WI38 (cell line): ENCODE measurements around the gene OSM.

Source experiments
- H3K4me3 ChIP-seq: 2 replicates; pipeline ENCODE4 v1.5.1; 2011; ENCODE audit warnings: low read depth, mild to moderate bottlenecking, control low read depth, low read length
- CTCF ChIP-seq: IDR thresholded peaks from 2 replicates; pipeline ENCODE4 v1.5.1; 2012; ENCODE audit warnings: low read depth, mild to moderate bottlenecking, control low read depth, low read length

OSM gene

GRCh38 chr22:30227438-30228228, 39.0 kb downstream of the OSM start:
- no peak overlapping the region for H3K4me3 ChIP-seq
- no peak for TF ChIP-seq CTCF

DNA sequence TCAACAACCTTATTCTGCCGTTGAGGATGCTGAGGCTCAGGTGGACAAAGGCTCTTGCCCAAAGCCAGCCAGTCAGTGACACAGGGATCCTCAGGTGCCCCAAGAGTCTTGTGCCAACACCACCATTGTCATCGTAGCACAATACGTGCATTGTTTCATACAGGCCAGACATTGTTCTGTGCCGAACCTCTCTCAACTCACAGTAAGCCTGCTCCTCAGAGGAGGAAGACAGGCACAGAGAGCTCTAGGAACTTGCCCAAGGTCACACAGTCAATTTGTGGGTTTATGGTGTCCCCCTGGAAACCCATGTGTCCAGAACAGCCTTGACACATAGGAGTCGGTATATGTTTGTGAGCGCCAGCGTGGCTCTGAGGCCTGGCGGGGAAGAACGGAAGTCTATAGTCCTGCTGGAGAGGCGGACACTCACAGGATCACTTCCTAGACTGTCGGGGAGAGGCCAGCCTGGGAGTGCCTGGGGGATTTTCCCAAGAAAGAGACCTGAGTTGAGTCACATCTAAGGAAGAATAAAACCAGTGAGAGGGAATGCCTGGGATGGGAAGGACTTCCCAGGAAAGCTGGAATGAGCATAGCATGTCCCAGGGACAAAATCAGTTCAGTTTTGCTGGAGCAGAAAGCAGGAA, 40.3 kb downstream of the OSM start:
- H3K4me3 ChIP-seq = no peak overlapping the region
- no peak for TF ChIP-seq CTCF

GRCh38 chr22:30225220-30225927, 41.3 kb downstream of the OSM start:
- no peak overlapping the region for H3K4me3 ChIP-seq
- TF ChIP-seq CTCF = no peak

DNA sequence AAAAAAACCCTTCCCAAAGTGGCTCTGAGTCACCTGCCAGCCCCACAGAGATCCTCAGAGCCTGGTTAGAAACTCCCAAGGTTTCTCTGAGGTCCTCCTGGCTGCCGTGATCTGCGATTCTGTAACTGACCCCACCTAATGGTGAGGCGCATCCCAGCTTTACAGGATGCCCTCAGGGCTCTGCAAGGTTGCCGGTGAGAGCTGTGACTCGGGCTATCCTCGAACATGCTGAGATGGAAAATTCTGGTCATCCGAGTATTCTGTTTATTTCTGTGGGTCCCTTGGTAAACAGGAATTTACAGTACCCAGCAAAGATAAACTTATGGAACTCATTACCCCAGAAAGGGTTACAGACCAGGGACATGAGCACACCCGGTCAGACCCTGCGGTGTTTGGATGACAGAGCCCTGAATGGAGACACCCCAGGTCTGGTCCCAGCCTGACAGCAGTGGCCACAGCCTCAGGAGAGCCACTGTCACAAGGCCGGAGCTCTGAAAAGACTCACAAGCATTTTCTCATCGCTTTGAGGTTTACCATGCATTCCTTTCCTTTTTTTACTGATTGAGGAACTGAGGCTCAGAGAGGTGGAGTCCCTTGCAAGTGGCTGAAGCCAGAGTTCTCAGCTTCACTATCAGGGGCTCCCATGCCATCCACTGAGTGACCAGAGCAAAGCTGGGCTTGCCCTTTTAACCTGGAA, 42.3 kb downstream of the OSM start:
- no peak overlapping the region for H3K4me3 ChIP-seq
- TF ChIP-seq CTCF = no peak

GRCh38 chr22:30223303-30223702, 43.3 kb downstream of the OSM start:
- no peak overlapping the region for H3K4me3 ChIP-seq
- no peak for TF ChIP-seq CTCF

GRCh38 chr22:30222321-30222720, 44.3 kb downstream of the OSM start:
- TF ChIP-seq CTCF = no peak
- no peak overlapping the region for H3K4me3 ChIP-seq
